Testis (tissue), 2 donors: ENCODE results near the gene RNF126.

Experiments used
- CTCF ChIP-seq, 3 experiments: fragments of 450-650 bp in 2 of 3; fragments of 200-600 bp in 1 of 3; sonication (generic) in 1 of 3; IDR thresholded peaks; one replicate each; pipeline ENCODE4 v1.5.1; 2016 to 2019; ENCODE audit warnings: antibody characterized with exemption in 3 of 3, mild to moderate bottlenecking in 2 of 3, moderate library complexity in 1 of 3
- POLR2A ChIP-seq: fragments of 450-650 bp; IDR thresholded peaks from one replicate; pipeline ENCODE4 v1.6.1; 2017; ENCODE audit warnings: antibody characterized with exemption, mild to moderate bottlenecking, moderate library complexity

DNA sequence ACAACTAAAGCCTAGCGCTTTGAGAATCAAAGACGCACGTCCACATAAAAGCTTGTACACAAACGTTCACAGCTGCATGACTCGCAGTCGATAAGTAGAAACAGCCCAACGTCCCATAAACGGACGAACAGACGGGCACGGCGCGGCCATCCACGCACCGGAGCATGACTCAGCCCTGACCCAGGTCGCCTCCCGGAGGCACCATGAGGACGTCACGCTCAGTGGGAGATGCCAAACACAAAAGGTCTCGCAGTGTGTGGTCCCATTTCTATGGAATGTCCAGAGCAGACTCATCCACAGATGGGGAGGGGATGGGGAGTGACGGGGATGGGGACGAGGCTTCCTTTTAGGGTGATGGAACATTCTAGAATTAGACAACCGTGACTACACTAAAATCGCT is 39.0 kb downstream of the RNF126 start:
- TF ChIP-seq POLR2A (no peak), CTCF (IDR thresholded peaks at IDR 0.05) (no peak)
